WTC11 (cell line): ENCODE data around the gene PKHD1.

Source experiments
- ATF2 ChIP-seq: sonication (generic); formaldehyde crosslinking; IDR thresholded peaks from 2 replicates; pipeline ENCODE4 v1.8.1; 2022; ENCODE audit warnings: low read depth, missing genetic modification reagents, borderline replicate concordance
- CTCF ChIP-seq: fragments of 200-600 bp; IDR thresholded peaks from 2 replicates; pipeline ENCODE4 v1.8.0; 2022; ENCODE audit warnings: antibody characterized with exemption
- USF1 ChIP-seq: sonication (generic); formaldehyde crosslinking; IDR thresholded peaks from 2 replicates; pipeline ENCODE4 v1.8.0; 2022; ENCODE audit warnings: mild to moderate bottlenecking, missing genetic modification reagents

- TF ChIP-seq ATF2 (CRISPR knock-in tag), result no peak
- TF ChIP-seq USF1 (CRISPR knock-in tag), result no peak
- TF ChIP-seq CTCF, result no peak
Measured at GRCh38 chr6:52102405-52102804, 15.0 kb upstream of the PKHD1 start.
